GM12878 (cell line): ENCODE measurements around the gene ZNFX1. TPM values are rescaled to one million over a fixed set of nuclear protein-coding genes. Genes with fewer than 3 reads are reported as not detected.

Experiments used
- ATAC-seq: fragments of 200-7000 bp; cut with Tn5 transposase; 3 replicates; pipeline ENCODE4 v1.9.1; 2020; ENCODE audit warnings: mild to moderate bottlenecking, moderate library complexity
- BruUV-seq: library from RNA; stranded (reverse); fragments of 400-500 nt; replicated peaks from 2 replicates; lab custom pipeline; 2021; lab: Mats Ljungman, UMichigan
- CTCF ChIA-PET: fragments of 300-600 bp; sonication (Branson Sonifier 250); formaldehyde crosslinking; extraction: SDS; loops from one replicate; lab custom pipeline; 2021; ENCODE audit warnings: inconsistent platforms; lab: Yijun Ruan, JAX
- POLR2A ChIA-PET: fragments of 350-600 bp; formaldehyde crosslinking; extraction: SDS; loops from one replicate; lab custom pipeline; 2021; ENCODE audit warnings: inconsistent platforms; lab: Charles Lee
- RAD21 ChIA-PET: fragments of 300-600 bp; sonication (Branson Sonifier 250); formaldehyde crosslinking; loops from one replicate; lab custom pipeline; 2023; ENCODE audit warnings: antibody characterized with exemption; ENCODE audit not compliant: unreplicated experiment; lab: Charles Lee
- SMC1A ChIA-PET: fragments of 300-600 bp; sonication (Branson Sonifier 250); formaldehyde crosslinking; loops from one replicate; lab custom pipeline; 2023; ENCODE audit not compliant: unreplicated experiment, uncharacterized antibody; lab: Charles Lee
- DNase-seq: peaks from one replicate; pipeline ENCODE4 v3.0.0-alpha.2; 2011; ENCODE audit warnings: low read depth, low spot score
- FAIRE-seq: peaks from 3 replicates; lab custom pipeline; 2011; peaks lifted over from hg19 to GRCh38; lab: Jason Lieb, UNC
- H2AFZ ChIP-seq: 2 replicates; pipeline ENCODE4 v1.6.0; 2011; ENCODE audit warnings: low read depth, low read length, control low read depth; ENCODE audit not compliant: control insufficient read depth
- H3K27ac ChIP-seq: 2 replicates; pipeline ENCODE4 v1.5.1; 2011; ENCODE audit warnings: control low read depth; ENCODE audit not compliant: control insufficient read depth, insufficient read depth
- H3K27me3 ChIP-seq, 2 experiments: replicated peaks in 1 of 2; 2 replicates each; pipeline versions ENCODE4 v1.6.0 to v1.6.1; 2011; ENCODE audit warnings: low read length in 1 of 2; ENCODE audit not compliant: control insufficient read depth in 2 of 2, insufficient read depth in 2 of 2
- H3K36me3 ChIP-seq, 2 experiments: 2 replicates each; pipeline ENCODE4 v1.5.1; 2011; ENCODE audit warnings: low read length in 1 of 2; ENCODE audit not compliant: control insufficient read depth in 2 of 2, insufficient read depth in 2 of 2
- H3K4me1 ChIP-seq: 2 replicates; pipeline ENCODE4 v1.6.1; 2011; ENCODE audit warnings: mild to moderate bottlenecking, low read length, moderate library complexity, mixed read lengths; ENCODE audit not compliant: control insufficient read depth, insufficient read depth
- H3K4me2 ChIP-seq: 2 replicates; pipeline ENCODE4 v1.6.0; 2011; ENCODE audit warnings: control low read depth; ENCODE audit not compliant: control insufficient read depth, insufficient read depth
- H3K4me3 ChIP-seq: fragments of 200-600 bp; sonication (generic); 2 replicates; pipeline ENCODE4 v1.5.1; 2016
- H3K79me2 ChIP-seq: 2 replicates; pipeline ENCODE4 v1.6.0; 2011; ENCODE audit warnings: low read length; ENCODE audit not compliant: control insufficient read depth, insufficient read depth
- H3K9ac ChIP-seq: 2 replicates; pipeline ENCODE4 v1.8.0; 2011; ENCODE audit warnings: low read length, control low read depth, mixed read lengths; ENCODE audit not compliant: control insufficient read depth, insufficient read depth
- H3K9me3 ChIP-seq: replicated peaks from 3 replicates; pipeline ENCODE4 v1.5.1; 2011; ENCODE audit warnings: mild to moderate bottlenecking, low read length; ENCODE audit not compliant: control insufficient read depth, insufficient read depth
- H4K20me1 ChIP-seq: 2 replicates; pipeline ENCODE4 v1.6.0; 2011; ENCODE audit not compliant: control insufficient read depth, insufficient read depth
- EED ChIP-seq: sonication (generic); IDR thresholded peaks from 2 replicates; pipeline ENCODE4 v1.6.1; 2016; ENCODE audit warnings: antibody characterized with exemption, low read depth
- FOXM1 ChIP-seq: IDR thresholded peaks from 2 replicates; pipeline ENCODE4 v1.6.1; 2012; ENCODE audit warnings: low read depth, mild to moderate bottlenecking, inconsistent platforms, low read length, moderate library complexity
- HDAC2 ChIP-seq: fragments of 200-600 bp; sonication (generic); IDR thresholded peaks from 2 replicates; pipeline ENCODE4 v1.6.1; 2017
- HDAC6 ChIP-seq: fragments of 200-600 bp; sonication (generic); IDR thresholded peaks from one replicate; pipeline ENCODE4 v1.8.0; 2017; ENCODE audit warnings: antibody characterized with exemption; ENCODE audit not compliant: unreplicated experiment
- NFYA ChIP-seq: IDR thresholded peaks from 2 replicates; pipeline ENCODE4 v1.6.1; 2011; ENCODE audit warnings: low read depth, mild to moderate bottlenecking, low read length, improper control_type of control experiment, borderline replicate concordance
- POLR2A ChIP-seq: IDR thresholded peaks from 2 replicates; pipeline ENCODE4 v1.6.1; 2011; ENCODE audit warnings: low read depth, mild to moderate bottlenecking, low read length
- POLR2AphosphoS5 ChIP-seq: IDR thresholded peaks from 2 replicates; pipeline ENCODE4 v1.6.1; 2011; ENCODE audit warnings: mild to moderate bottlenecking, low read length, inconsistent platforms
- POU2F2 ChIP-seq: IDR thresholded peaks from 3 replicates; pipeline ENCODE4 v1.6.1; 2011; ENCODE audit warnings: low read depth, mild to moderate bottlenecking, low read length, borderline replicate concordance
- SMAD5 ChIP-seq: IDR thresholded peaks from 2 replicates; pipeline ENCODE4 v1.6.1; 2016; ENCODE audit warnings: antibody characterized with exemption, low read depth
- SMARCA5 ChIP-seq: fragments of 450-650 bp; IDR thresholded peaks from 2 replicates; pipeline ENCODE4 v1.6.1; 2017; ENCODE audit warnings: mild to moderate bottlenecking
- SPI1 ChIP-seq: IDR thresholded peaks from 2 replicates; pipeline ENCODE4 v1.6.1; 2011; ENCODE audit warnings: low read depth, mild to moderate bottlenecking, low read length, moderate library complexity, borderline replicate concordance; ENCODE audit not compliant: insufficient read depth
- TCF12 ChIP-seq: IDR thresholded peaks from 2 replicates; pipeline ENCODE4 v1.6.1; 2011; ENCODE audit warnings: low read depth, mild to moderate bottlenecking, low read length
- TCF7 ChIP-seq: IDR thresholded peaks from 2 replicates; pipeline ENCODE4 v1.6.1; 2014; ENCODE audit warnings: antibody characterized with exemption, borderline replicate concordance
- ZBED1 ChIP-seq: IDR thresholded peaks from 2 replicates; pipeline ENCODE4 v1.6.1; 2016; ENCODE audit warnings: borderline replicate concordance
- WGBS: methylation state at CpG from one replicate; pipeline ENCODE4 v1.1.6; 2016; ENCODE audit warnings: low lambda C conversion rate; ENCODE audit not compliant: insufficient replicate concordance, insufficient coverage; ENCODE audit errors: missing lambda C conversion rate; 5-methylcytosine and 5-hydroxymethylcytosine counted together
- in situ Hi-C: fragments of 300-500 bp; cut with MboI; formaldehyde crosslinking; loops from 9 replicates; pipeline ENCODE4 v1.14.3; 2018; ENCODE audit warnings: mixed read lengths
- intact Hi-C: fragments of 100-400 bp; cut with micrococcal nuclease; formaldehyde crosslinking; loops from one replicate; pipeline ENCODE4 v1.14.2; 2022; ENCODE audit not compliant: unreplicated experiment
- polyA plus RNA-seq, 11 experiments: library from polyadenylated mRNA; depleted of rRNA in 4 of 11; unstranded in 6 of 11; stranded (reverse) in 5 of 11; fragments of >200 nt; fragmentation: Nextera tagmentation in 4 of 11; fragmentation: Illumina TruSeq in 1 of 11; extraction: Ambion mirVana in 4 of 11; extraction: Trizol in 1 of 11; gene quantifications; 1 replicate in 1 of 11; 2 replicates in 10 of 11; pipeline versions ENCODE4 v1.2.1 to v1.2.3, GENCODE V29; 2011 to 2016; ENCODE audit warnings: inconsistent platforms in 2 of 11, missing spikeins in 2 of 11, low read depth in 1 of 11
- total RNA-seq, 4 experiments: library from RNA; depleted of rRNA in 3 of 4; stranded (reverse); fragments of >200 nt in 3 of 4; fragmentation: Illumina TruSeq in 1 of 4; extraction: Trizol in 1 of 4; gene quantifications; 2 replicates each; pipeline versions ENCODE4 v1.2.1 to v1.2.3, GENCODE V29; 2013 to 2021
- TF ChIP-seq, protein P1 (sequence below): IDR thresholded peaks from 2 replicates; pipeline ENCODE4 v1.6.1; 2012; ENCODE audit warnings: low read depth, low read length, improper control_type of control experiment
- TF ChIP-seq, protein P2 (sequence below): fragments of 450-650 bp; conservative IDR thresholded peaks from 2 replicates; pipeline ENCODE4 v1.6.1; 2017; ENCODE audit warnings: mild to moderate bottlenecking, moderate library complexity

Gene ZNFX1
- total and polyA plus RNA-seq, 10 of the 15 experiments (the other 5 are each of a cell fraction or from before 2014, with no cell fraction given), result 7.4 to 31.5 (median 25.6) TPM

DNA sequence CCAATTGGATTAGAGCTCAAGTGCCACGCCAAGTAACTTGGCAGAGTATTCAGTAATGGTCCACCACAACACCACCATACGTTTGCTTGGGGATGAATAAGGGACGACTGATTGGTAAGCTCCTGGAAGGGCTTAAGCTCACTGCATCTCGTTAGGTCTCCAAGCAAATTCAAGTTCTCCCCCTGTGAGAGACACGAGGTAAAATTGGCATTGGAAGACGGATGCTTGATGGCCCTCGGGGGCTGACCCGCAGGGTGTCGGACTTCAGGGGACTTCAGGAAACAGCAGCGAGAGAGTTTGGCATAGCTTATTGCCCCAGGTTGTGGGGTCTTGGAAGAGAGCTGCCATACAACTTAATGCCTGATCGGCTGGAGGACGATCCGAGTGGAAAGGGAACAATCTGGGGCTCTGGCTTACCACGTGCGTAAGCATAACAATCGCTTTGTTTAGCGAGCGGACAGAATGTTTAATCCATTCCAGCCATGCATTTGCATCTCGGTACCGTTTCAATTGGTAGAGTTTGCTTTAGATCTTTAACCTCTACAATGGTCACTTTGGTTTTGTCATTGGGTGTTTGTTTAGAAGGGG is 4.8 kb upstream of the ZNFX1 start:
- ChIA-PET CTCF (interaction anchor here (0.6 to 3.6 kb wide), 8 partner anchors 9 to 534 kb away, joined by 3 to 14 read pairs (median 3); no protein-coding TSS in a partner anchor), SMC1A (interaction anchor here (0.6 to 3.3 kb wide), 6 partner anchors 12 to 1939 kb away, joined by 3 to 21 read pairs (median 6); no protein-coding TSS in a partner anchor), POLR2A (interaction anchor here (0.6 to 4.0 kb wide), 10 partner anchors 8 to 530 kb away, joined by 3 to 25 read pairs (median 4); partner anchors contain the start of gene SLC9A8), RAD21 (interaction anchor here (0.9 to 1.4 kb wide), 4 partner anchors 15 to 232 kb away, joined by 3 to 6 read pairs (median 4); no protein-coding TSS in a partner anchor)
- Histone ChIP-seq H3K9ac (peak overlapping the region; percentile 98), H3K9me3 (peaks cover 40% of the 10 kb centered on the region), H3K36me3 (peaks cover 41 to 70% of the 10 kb centered on the region in 2 experiments), H3K27me3 (no peaks in the 10 kb centered on the region), H3K4me1 (peaks cover 7% of the 10 kb centered on the region), H3K4me3 (peak overlapping the region; percentile 95), H3K4me2 (peak overlapping the region; percentile 74), H3K27ac (peak overlapping the region; percentile 2; the same call in 1 of the 2 replicates), H2AFZ (no peak overlapping the region), H3K79me2 (peaks cover 94% of the 10 kb centered on the region), H4K20me1 (peaks cover 34% of the 10 kb centered on the region)
- intact Hi-C loops, result no loop called here
- no TSS peak for BruUV-seq
- in situ Hi-C loops, result no loop called here
- FAIRE-seq (no peak), DNase-seq (no peak), ATAC-seq (no peak)
- TF ChIP-seq HDAC2, result no peak
- no peak for TF ChIP-seq SPI1
- TF ChIP-seq SMAD5, result peak; percentile 29; the same call in 1 of the 2 replicates
- peak; percentile 58 for TF ChIP-seq HDAC6
- 0 out of 2 replicates have a peak, but pooled peaks have one; percentile 41 for TF ChIP-seq ZBED1
- TF ChIP-seq TCF7, result 0 out of 2 replicates have a peak, but pooled peaks have one; percentile 13
- TF ChIP-seq SMARCA5, result no peak
- TF ChIP-seq FOXM1, result 0 out of 2 replicates have a peak, but pooled peaks have one; percentile 27
- TF ChIP-seq, protein P1, sequence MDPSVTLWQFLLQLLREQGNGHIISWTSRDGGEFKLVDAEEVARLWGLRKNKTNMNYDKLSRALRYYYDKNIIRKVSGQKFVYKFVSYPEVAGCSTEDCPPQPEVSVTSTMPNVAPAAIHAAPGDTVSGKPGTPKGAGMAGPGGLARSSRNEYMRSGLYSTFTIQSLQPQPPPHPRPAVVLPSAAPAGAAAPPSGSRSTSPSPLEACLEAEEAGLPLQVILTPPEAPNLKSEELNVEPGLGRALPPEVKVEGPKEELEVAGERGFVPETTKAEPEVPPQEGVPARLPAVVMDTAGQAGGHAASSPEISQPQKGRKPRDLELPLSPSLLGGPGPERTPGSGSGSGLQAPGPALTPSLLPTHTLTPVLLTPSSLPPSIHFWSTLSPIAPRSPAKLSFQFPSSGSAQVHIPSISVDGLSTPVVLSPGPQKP, result no peak
- no peak for TF ChIP-seq TCF12
- TF ChIP-seq, protein P2, sequence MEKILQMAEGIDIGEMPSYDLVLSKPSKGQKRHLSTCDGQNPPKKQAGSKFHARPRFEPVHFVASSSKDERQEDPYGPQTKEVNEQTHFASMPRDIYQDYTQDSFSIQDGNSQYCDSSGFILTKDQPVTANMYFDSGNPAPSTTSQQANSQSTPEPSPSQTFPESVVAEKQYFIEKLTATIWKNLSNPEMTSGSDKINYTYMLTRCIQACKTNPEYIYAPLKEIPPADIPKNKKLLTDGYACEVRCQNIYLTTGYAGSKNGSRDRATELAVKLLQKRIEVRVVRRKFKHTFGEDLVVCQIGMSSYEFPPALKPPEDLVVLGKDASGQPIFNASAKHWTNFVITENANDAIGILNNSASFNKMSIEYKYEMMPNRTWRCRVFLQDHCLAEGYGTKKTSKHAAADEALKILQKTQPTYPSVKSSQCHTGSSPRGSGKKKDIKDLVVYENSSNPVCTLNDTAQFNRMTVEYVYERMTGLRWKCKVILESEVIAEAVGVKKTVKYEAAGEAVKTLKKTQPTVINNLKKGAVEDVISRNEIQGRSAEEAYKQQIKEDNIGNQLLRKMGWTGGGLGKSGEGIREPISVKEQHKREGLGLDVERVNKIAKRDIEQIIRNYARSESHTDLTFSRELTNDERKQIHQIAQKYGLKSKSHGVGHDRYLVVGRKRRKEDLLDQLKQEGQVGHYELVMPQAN, result no peak
- no peak for TF ChIP-seq NFYA
- peak; percentile 5; the same call in 1 of the 3 replicates for TF ChIP-seq POU2F2
- peak; percentile 65 for TF ChIP-seq POLR2A
- TF ChIP-seq POLR2AphosphoS5, result peak; percentile 73
- no peak for TF ChIP-seq EED
- 6% methylated on average over 20 of the region's 20 CpGs for WGBS
